Measurements from ENCODE around the gene CERK.

Gene CERK

GRCh38 chr22:46774980-46775849 lies 37.2 kb upstream of the CERK start:
- Histone ChIP-seq H3K27ac (ENCODE audit: low read length) (no peak overlapping the region), H3K9ac (ENCODE audit: low read length) (no peak overlapping the region), H3K27me3 (replicated peaks; ENCODE audit: insufficient read depth, low read length) (no peaks in the 10 kb centered on the region), H3K9me3 (replicated peaks; ENCODE audit: insufficient read depth, low read length) (no peaks in the 10 kb centered on the region), H3F3A (ENCODE audit: insufficient read depth, low read length) (no peaks in the 10 kb centered on the region), H2AFZ (ENCODE audit: low read length) (no peak overlapping the region), H3K4me2 (ENCODE audit: low read depth, low read length) (no peak overlapping the region), H3K4me1 (ENCODE audit: low read length) (peaks cover 10% of the 10 kb centered on the region; the same call in 1 of the 2 replicates), H3K9me2 (replicated peaks; ENCODE audit: insufficient read depth, low read length) (no peaks in the 10 kb centered on the region), H3K4me3 (ENCODE audit: low read length) (no peak overlapping the region), H4K20me1 (ENCODE audit: insufficient read depth, low read length) (peaks cover 4% of the 10 kb centered on the region; the same call in 1 of the 2 replicates), H3K36me3 (replicated peaks; ENCODE audit: insufficient read depth, low read length) (no peaks in the 10 kb centered on the region), H3K79me2 (ENCODE audit: low read length) (peaks cover 74% of the 10 kb centered on the region)
- no peak for TF ChIP-seq EZH2phosphoT487 (IDR thresholded peaks at IDR 0.05; ENCODE audit: low read length)
- TF ChIP-seq EZH2 (optimal IDR thresholded peaks at IDR 0.05; ENCODE audit: low read depth, low read length), result no peak
- no peak for TF ChIP-seq CTCF (IDR thresholded peaks at IDR 0.05; ENCODE audit: low read length)
- no peak for DNase-seq

GRCh38 chr22:46774253-46774979 lies 36.4 kb upstream of the CERK start:
- H3K9ac ChIP-seq (ENCODE audit: low read length), result no peak overlapping the region

GRCh38 chr22:46773076-46773475 lies 35.0 kb upstream of the CERK start:
- Histone ChIP-seq H3K36me3 (replicated peaks; ENCODE audit: insufficient read depth, low read length) (no peaks in the 10 kb centered on the region), H3K27ac (ENCODE audit: low read length) (peak overlapping the region; percentile 72; the same call in 1 of the 2 replicates), H3K9me3 (replicated peaks; ENCODE audit: insufficient read depth, low read length) (no peaks in the 10 kb centered on the region), H3F3A (ENCODE audit: insufficient read depth, low read length) (no peaks in the 10 kb centered on the region), H2AFZ (ENCODE audit: low read length) (no peak overlapping the region), H4K20me1 (ENCODE audit: insufficient read depth, low read length) (0 out of 2 replicates have a peak, but pooled peaks cover 4% of the 10 kb centered on the region), H3K9ac (ENCODE audit: low read length) (no peak overlapping the region), H3K4me2 (ENCODE audit: low read depth, low read length) (peak overlapping the region; percentile 25; the same call in 1 of the 2 replicates), H3K27me3 (replicated peaks; ENCODE audit: insufficient read depth, low read length) (no peaks in the 10 kb centered on the region), H3K79me2 (ENCODE audit: low read length) (peaks cover 76% of the 10 kb centered on the region), H3K4me1 (ENCODE audit: low read length) (peaks cover 10% of the 10 kb centered on the region; the same call in 1 of the 2 replicates), H3K4me3 (ENCODE audit: low read length) (no peak overlapping the region), H3K9me2 (replicated peaks; ENCODE audit: insufficient read depth, low read length) (no peaks in the 10 kb centered on the region)
- peak; percentile 28 for DNase-seq
- TF ChIP-seq EZH2 (optimal IDR thresholded peaks at IDR 0.05; ENCODE audit: low read depth, low read length) (no peak), CTCF (IDR thresholded peaks at IDR 0.05; ENCODE audit: low read length) (no peak), EZH2phosphoT487 (IDR thresholded peaks at IDR 0.05; ENCODE audit: low read length) (no peak)

More at GRCh38 chr22:46774253-46774979, 36.4 kb upstream of the CERK start:
- Histone ChIP-seq H3K27me3 (replicated peaks; ENCODE audit: insufficient read depth, low read length) (no peaks in the 10 kb centered on the region), H3K9me2 (replicated peaks; ENCODE audit: insufficient read depth, low read length) (no peaks in the 10 kb centered on the region), H3K79me2 (ENCODE audit: low read length) (peaks cover 76% of the 10 kb centered on the region), H3K27ac (ENCODE audit: low read length) (peak overlapping the region; percentile 72; the same call in 1 of the 2 replicates), H2AFZ (ENCODE audit: low read length) (no peak overlapping the region), H3F3A (ENCODE audit: insufficient read depth, low read length) (no peaks in the 10 kb centered on the region), H3K4me2 (ENCODE audit: low read depth, low read length) (no peak overlapping the region), H4K20me1 (ENCODE audit: insufficient read depth, low read length) (0 out of 2 replicates have a peak, but pooled peaks cover 4% of the 10 kb centered on the region), H3K36me3 (replicated peaks; ENCODE audit: insufficient read depth, low read length) (no peaks in the 10 kb centered on the region), H3K4me1 (ENCODE audit: low read length) (peaks cover 10% of the 10 kb centered on the region; the same call in 1 of the 2 replicates), H3K9me3 (replicated peaks; ENCODE audit: insufficient read depth, low read length) (no peaks in the 10 kb centered on the region), H3K4me3 (ENCODE audit: low read length) (no peak overlapping the region)
- DNase-seq, result no peak
- TF ChIP-seq EZH2phosphoT487 (IDR thresholded peaks at IDR 0.05; ENCODE audit: low read length) (no peak), EZH2 (optimal IDR thresholded peaks at IDR 0.05; ENCODE audit: low read depth, low read length) (no peak), CTCF (IDR thresholded peaks at IDR 0.05; ENCODE audit: low read length) (no peak)
